Activated CD8-positive, alpha-beta memory T cell treated with anti-CD3 and anti-CD28 coated beads, Interleukin-2, amount 50 U/mL, for 24 hours (primary cell): ENCODE measurements around the gene HTT.

ENCODE experiments used
- DNase-seq: peaks from one replicate; pipeline ENCODE4 v3.0.0-alpha.2; 2020; ENCODE audit errors: extremely low read depth

The HTT gene

DNA sequence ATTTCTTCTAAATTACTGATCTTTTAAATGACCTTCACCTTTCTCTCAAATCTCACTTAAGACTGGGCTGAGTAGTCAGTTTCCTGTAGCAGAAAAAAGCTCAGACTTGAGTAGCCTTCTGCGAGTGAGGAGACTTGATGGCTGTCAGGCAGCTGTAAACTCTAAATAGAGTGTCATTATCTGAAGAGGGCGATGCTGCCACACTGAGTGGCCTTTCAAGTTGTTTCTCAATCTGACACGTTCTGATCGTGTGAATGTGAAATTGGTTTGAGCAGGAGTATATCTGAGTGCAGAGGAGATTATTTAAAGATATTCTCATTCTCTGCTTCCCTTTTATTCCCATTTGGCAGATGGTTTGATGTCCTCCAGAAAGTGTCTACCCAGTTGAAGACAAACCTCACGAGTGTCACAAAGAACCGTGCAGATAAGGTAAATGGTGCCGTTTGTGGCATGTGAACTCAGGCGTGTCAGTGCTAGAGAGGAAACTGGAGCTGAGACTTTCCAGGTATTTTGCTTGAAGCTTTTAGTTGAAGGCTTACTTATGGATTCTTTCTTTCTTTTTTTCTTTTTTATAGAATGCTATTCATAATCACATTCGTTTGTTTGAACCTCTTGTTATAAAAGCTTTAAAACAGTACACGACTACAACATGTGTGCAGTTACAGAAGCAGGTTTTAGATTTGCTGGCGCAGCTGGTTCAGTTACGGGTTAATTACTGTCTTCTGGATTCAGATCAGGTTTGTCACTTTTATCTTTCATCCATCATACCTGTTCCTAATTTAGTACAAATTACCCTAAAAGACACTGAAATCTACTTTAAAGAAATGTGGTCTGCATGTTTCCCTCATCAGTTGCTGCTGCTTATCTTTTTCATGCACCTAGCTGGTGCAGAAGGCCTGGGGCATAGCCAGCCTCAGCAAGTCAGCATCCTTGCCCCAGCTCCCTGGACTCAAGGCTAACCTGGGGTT is 100.2 kb downstream of the HTT start:
- no peak for DNase-seq

DNA sequence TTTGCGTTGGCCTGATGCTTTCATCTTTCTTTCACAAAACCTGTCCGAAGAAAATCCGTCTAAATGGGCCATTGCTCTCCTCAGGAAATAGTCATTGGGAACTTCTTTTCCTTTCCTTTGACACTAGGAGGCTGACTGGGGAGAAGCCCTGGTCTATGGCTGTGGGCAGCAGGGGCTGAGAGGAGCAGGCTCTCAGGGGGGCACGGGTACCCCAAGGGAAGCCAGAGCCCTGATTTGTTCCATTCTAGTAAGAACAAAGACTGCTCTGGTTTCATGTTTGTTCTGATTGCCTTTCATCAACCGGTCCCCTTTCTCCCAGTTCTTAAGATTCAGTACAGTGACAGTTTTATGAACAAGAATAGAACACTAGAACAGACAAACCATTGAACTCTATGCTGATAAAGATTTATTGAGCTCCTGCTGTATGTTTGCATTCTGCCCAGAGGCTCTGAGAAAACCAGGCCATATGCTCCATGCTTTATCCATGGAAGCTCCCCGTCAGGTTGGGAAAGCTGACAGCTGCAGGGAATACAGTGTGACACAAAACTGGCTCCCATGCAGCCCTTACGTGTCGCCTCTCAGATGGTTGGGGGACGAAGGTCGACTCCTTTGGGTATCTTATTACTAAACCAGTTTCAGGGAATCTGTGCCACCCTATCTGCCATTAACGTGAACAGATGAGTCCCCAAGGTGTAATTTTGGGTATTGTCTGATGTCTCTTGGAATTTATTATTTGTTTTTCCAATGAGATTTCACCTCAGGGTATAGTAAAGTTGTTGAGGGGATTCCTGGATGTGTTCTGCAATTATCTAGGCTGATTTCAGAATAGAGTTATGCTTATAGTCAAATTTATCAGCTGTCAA is 102.1 kb downstream of the HTT start:
- DNase-seq: no peak

DNA sequence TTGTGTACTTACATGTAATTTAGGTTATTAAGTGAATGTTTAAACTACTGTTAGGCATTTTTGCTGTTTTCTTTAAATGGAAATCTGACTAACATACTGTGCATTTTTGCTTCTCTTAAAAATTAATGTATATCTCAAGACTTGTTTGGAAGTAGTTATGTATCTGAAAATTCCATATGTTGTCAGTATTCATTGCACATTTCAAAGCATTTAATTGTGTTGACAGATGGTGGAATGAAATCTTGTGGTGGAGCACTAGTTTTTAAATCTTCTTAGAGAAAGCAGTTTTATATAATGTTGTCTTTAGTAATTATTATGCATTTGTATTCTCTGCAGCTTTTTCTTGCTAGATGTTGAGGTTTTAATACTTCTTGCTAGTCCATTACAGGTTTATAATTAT is 102.9 kb downstream of the HTT start:
- DNase-seq: no peak

DNA sequence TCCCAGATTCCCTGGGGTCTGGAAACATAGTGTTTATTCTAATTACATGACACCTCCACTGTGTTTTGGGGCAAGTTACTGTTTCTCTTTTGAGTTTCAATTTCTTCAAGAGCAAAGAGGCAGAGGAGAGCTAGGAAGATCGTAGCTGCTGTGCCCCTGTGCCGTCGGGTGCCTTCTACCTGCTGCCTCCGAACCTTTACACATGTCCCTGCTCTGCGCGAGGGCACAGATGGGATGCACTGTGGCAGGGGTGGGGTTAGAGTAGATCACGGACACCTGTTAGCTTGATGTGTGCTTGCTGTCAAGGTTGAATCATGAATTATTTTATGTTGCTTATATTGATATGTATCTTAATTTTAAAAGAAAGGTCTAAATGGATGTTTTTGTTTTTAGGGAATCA is 103.4 kb downstream of the HTT start:
- DNase-seq: no peak

DNA sequence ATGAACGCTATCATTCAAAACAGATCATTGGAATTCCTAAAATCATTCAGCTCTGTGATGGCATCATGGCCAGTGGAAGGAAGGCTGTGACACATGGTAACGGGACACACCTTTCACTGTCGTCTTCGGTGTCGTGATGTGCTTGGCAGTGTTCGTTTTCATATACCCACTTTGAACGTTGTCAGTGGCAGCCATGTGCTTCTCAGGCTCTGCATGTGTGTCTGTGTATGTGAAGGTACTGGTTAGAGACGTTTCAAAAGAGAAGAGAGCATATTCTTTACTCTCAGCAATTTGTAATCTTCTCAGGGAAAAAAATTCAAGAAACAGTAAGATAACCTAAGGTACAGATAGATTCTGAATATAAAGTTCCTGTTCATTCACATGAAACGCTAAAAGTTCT is 103.9 kb downstream of the HTT start:
- no peak for DNase-seq

DNA sequence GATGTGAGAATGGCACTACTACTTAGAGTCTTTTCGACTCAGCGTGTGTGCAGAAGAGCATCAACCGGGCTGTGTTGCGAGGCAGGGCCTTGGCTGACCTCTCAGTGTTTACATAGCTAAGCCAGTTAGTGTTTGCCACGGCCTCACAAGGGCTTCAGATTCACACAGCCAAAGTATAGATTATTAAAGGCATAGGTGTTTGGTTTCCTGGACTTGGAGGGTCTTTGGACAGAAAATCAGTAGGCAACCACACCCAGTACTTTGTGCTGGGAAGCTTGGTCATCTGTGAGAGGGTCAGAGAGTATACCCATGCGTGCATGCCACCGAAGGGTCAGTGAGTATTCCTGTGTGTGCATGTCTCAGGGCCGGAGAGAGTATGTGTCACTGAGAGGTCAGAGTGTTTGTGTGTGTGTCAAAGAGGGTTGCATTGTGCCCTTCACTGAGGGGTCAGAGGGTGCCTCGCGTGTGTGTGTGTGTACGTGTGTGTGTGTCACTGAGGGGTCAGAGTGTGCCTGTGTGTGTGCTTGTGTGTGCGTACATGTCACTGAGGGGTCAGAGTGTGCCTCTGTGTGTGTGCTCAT is 104.7 kb downstream of the HTT start:
- no peak for DNase-seq

DNA sequence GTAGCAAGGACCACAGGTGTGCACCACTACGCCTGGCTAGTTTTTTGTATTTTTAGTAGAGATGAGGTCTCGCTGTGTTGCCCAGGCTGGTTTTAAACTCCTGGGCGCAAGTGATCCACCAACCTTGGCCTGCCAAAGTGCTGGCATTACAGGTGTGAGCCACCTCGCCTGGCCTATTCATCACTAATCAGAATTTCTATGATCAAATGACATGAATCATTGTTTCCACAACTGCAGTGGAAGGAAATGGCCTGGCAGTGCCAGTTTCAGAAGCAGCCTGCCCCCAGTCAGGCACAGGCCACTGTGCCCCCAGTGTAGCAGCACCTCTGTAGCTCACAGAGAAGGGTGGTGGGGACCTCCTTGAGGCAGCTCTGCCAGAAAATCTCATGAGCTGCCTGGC is 108.5 kb downstream of the HTT start:
- DNase-seq: no peak

DNA sequence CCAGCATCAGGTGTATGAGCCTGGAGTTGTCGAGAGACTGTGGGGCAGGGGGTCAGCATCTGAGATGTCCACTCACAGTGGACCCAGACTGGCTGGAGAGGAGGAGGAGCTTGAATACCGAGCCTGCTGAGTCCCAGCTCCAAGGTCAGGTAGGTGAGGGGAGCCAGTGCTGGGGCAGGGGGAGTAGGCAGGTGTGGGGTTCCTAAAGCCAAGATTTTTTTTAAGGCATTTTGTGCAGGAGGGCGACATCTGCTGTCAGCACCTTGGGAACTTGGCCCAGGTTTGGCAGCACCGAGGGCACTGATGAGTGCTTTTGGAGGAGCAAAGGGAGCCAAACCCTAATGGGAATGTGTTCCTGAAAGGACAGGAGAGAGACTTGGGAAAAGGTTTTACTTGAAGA is 110.2 kb downstream of the HTT start:
- no peak for DNase-seq

DNA sequence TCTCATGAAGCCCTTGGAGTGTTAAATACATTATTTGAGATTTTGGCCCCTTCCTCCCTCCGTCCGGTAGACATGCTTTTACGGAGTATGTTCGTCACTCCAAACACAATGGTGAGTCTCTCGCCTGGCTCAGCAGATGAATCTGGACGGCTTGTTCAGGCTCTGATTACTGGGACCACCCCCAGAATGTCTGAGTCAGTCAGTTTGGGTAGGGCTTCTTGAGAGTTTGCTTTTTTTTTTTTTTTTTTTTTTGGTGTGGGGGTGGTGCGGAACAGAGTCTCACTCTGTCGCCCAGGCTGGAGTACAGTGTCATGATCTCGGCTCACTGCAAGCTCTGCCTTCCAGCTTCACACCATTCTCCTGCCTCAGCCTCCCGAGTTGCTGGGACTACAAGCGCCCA is 112.1 kb downstream of the HTT start:
- DNase-seq: no peak

DNA sequence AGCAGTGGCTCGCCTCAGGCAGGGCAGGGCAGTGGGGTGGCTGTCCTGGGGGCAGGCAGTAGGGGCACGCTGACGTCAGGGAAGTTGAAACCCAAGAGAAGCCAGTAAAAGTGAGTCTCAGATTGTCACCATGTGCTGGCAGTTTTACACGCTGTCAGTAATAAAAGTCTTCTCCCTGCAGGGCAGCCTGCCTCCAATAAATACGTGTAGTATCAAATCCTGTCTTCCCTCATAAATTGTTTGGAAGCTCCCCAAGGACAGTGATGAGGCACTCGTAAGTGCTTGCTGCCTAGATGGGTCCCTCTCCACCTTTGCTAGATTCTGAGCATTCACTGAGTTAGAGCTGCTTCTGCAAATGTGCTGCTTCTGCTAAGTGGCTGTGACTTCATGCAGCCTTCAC is 113.6 kb downstream of the HTT start:
- DNase-seq: no peak

DNA sequence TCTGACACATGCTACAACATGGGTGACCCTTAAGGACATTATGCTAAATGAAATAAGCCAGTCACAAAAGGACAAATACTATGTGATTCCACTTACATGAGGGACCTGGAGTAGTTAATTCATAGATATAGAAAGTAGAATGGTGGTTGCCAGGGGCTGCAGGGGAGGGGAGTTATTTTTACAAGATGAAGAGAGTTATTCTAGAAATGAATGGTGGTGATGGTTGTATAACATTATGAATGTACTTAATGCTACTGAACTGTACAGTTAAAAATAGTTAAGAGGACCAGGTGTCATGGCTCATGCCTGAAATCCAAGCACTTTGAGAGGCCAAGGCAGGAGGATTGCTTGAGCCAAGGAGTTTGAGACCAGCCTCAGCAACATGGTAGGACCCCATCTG is 115.0 kb downstream of the HTT start:
- no peak for DNase-seq

DNA sequence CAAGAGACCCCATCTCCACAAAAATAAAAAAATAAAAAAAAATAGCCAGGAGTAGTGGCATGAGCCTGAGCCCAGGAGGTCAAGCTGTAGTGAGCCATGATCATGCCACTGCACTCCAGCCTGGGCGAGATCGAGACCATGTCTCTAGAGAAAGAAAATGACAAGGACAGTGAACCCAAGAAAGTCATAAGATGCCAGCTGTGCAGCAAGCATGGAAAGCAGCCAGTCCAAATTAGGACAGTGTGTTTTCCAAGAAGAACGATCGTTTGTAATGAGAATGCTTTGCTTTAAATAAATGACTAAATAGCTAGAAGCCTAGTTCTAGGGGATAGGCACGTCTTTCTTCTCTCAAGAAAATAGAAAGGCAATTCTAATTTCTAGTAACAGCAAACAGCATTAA is 116.1 kb downstream of the HTT start:
- no peak for DNase-seq

DNA sequence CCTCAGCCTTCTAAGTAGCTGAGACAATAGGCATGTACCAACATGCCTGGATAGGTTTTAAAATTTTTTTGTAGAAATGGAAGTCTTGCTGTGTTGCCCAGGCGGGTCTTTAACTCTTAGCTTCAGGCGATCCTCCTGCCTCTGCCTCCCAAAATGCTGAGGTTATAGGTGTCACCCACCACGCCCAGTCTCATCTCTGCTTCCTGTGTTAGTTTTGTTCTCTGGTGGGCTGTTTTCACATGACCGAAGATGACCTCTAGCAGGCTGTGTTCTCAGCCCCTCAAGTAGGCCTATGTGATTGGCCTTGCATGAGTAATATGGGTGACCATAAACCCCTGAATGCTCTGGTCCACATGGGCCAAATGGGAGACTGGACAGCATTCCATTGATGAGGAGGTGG is 117.7 kb downstream of the HTT start:
- DNase-seq: no peak

DNA sequence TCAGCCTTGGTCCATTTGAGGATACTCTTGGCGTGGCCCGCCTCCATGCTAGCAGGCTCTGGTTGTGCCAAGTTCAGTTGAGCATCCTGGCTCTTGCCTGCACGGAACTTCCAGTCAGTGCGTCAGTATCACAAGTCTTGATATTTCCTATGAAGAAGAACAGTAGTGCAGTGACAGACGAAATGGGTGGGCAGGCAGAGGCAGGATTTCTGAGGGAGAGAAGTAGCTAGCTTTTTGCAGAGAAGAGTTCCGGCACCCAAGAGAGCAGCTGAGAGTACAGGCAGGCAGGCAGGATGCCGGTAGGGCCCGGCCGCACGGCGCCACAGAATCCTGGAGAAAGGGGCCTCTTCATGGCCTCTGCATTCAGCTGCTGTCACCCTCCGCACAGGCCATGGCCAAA is 118.3 kb downstream of the HTT start:
- DNase-seq: no peak

DNA sequence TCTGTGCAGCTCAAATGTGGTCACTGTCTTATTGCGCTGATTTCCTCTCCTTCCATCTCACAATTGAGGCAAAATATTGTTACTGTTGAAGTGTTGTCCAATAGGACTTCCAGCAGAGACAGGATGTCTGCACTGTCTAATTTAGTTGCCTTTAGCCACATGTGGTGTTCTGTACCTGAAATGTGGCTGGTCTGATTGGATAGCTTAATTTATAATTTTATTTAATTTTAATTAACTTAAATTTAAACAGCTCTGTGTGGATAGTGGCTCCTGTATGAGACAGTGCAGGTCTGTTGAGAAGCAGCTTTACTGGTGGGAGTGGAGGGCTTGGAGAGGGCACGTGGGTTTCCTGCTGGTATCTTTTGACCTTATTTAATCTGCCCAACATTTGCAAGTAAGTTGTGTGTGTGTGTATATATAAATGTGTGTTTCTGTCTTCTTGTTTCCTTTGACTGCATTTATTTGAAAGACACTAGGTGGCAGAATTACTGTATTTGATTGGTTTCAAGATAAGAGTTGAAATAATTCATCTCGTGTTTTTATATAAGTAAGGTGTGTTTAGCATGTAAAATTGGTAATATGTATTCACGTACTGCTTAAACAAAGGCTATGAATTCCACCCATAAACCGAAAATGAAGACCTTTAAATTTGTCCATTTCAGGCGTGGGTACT is 119.2 kb downstream of the HTT start:
- no peak for DNase-seq

DNA sequence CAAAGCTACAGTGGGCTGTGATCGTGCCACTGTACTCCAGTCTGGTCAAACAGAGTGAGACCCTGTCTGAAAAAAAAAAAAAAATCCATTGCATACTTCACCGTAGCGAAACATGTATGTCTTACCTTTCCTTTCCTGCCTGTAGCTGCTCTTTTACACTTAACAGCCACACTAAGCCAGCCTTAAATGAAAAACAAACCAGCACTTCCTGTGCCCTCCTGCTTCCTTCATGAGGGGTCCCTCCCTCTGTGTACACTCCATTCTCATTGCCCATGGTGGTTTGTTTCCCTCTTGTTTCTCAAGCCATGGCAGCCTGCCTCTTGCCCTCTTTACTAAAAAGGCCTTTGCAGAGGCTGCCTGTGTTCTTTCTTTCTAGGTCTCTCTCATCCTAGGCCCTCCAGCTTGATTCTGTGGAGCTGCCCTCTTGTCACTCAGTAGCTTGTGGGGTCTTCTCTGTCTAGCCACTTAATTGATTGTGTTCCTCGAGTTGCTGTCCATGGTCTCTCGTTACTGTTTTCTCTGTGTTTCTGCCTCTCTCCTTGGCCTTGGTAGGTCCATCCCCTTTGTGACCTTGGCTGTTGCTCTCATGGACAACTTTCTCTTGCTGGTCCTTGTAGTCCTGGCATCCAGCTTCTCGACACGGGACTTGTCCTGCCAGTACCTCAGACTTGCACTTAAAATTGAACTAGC is 122.3 kb downstream of the HTT start:
- DNase-seq: no peak

DNA sequence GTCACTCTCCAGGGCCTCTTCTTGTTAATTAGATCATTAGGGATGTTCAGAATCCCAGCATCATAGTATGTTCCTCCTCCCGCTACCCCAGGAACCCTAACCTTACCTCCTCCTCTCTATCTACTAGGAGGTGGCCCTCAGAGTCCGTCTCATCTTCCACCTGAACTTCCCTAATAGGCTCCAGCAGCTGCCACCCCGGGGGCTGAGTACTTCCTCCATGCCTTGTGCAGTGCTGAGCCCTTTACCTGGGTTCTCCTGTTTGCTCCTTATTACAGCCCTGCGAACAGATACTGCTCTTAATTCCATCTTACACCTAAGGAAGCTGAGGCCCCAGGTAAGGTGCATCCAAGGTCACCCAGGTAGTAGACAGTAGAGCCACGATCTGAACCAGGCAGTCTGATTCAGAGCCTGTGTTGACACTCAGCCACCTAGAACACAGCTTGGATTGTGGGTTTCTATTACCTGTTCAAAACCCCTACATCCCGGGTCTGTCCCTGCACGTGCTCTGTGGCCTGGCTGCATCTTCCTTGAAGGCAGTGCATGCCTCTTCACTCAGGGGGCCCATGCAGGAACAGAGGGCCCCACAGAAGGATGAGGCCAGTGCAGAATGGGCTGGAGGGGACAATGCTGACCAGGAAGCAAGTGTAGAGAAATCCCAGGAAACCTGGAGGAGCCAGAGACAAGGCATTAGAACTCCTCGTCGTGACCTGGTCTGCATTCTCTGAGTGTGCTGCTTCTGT is 123.1 kb downstream of the HTT start:
- no peak for DNase-seq

DNA sequence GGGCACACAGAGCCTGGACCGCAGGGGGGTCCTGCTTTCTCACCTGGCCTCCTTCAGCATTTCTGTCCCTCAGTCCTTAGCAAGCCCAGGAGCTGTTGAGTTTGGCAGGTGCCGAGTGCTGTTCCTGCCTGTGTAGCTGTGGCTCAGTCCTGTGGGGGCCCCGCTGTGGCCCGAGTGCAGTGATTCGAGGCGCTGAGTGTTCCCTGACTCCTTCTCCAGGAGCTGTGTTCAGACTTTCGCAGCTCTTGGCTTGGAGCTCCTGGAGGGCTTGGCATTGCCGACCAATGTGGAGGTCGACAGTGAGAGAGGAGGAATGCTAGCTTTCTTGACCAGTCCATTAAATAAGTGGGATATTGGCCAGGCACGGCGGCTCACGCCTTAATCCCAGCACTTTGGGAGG is 124.4 kb downstream of the HTT start:
- no peak for DNase-seq

DNA sequence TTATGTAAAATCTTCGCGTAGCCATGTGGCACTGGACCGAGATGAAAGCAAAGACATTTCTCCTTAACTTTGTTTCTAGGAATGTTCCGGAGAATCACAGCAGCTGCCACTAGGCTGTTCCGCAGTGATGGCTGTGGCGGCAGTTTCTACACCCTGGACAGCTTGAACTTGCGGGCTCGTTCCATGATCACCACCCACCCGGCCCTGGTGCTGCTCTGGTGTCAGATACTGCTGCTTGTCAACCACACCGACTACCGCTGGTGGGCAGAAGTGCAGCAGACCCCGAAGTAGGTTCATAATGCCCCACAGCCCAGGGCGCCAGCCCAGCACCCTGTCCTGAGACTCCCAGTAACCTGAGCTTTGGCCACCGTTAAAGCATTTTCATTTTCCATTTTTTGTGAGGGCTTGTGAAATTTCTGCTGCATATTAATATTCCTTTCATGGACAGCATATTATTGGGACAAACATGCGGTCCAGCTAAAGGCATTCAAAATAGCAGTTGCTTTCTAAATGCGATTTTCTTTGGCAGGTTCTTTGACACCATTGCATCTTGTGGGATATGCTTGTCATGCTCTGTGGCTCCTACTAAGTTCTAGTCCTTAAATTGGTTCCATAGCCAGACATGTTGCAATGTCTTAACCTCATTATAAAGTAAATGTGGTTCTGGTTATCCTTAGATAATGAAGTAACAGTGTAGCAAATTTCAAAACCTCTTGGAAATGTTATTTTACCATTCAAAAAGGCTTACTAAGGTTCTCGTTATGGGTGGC is 125.4 kb downstream of the HTT start:
- DNase-seq: no peak
